Measurements from ENCODE around the gene ANKS4B. TPM values are rescaled to one million over a fixed set of nuclear protein-coding genes. Genes with fewer than 3 reads are reported as not detected.

The ANKS4B gene
- total RNA-seq, 1 experiment from 2014 or later, result 3.2 TPM

DNA sequence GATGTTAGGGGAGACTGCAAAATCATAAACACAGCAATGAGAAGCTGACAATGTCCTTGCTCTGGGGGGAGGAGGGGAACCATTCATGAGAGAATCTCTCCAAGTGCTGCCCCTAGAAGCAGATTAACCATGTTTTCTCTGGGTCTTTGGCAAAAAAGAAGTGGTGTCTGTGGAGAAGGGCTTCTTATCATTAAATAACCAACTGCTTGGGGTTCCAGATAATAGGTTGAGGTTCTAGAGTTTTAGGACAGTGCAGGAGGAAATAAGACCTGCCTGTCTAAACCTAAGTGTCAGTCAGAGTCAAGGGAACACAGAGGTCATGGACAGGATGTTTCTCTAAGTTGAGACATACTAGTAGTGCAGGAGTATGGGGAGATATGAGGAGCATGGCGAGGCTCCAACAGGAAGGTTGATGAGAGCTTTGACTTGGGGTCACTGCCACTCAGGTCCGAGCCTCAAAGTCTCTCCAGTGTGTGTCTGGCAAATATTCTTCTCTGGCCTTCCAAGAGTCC, 5.1 kb upstream of the ANKS4B start:
- DNase-seq, result no peak
- CTCF ChIA-PET, result no interaction called here

GRCh38 chr16:21233045-21233520, 416 bp upstream of the ANKS4B start:
- BruUV-seq (replicated peaks), result no TSS peak
- H3K27me3 Mint-ChIP-seq (ENCODE audit: unreplicated experiment), result no peaks in the 10 kb centered on the region
- H3K4me1 Mint-ChIP-seq (ENCODE audit: low read depth, unreplicated experiment), result peaks cover 29% of the 10 kb centered on the region
- CTCF ChIA-PET, result interaction anchor here (0.6 to 2.3 kb wide), 5 partner anchors 22 to 67 kb away, joined by 3 to 9 read pairs (median 3); no protein-coding TSS in a partner anchor
- intact Hi-C loops (cut with micrococcal nuclease; ENCODE audit: unreplicated experiment), result loop anchor here (5.0 kb wide), 1 partner anchor 44 kb away; the partner anchor contains the start of gene CRYM
- no peak for DNase-seq
- H3K9me3 Mint-ChIP-seq (ENCODE audit: low read depth, unreplicated experiment), result peaks cover 3% of the 10 kb centered on the region
- TF ChIP-seq, protein P1, sequence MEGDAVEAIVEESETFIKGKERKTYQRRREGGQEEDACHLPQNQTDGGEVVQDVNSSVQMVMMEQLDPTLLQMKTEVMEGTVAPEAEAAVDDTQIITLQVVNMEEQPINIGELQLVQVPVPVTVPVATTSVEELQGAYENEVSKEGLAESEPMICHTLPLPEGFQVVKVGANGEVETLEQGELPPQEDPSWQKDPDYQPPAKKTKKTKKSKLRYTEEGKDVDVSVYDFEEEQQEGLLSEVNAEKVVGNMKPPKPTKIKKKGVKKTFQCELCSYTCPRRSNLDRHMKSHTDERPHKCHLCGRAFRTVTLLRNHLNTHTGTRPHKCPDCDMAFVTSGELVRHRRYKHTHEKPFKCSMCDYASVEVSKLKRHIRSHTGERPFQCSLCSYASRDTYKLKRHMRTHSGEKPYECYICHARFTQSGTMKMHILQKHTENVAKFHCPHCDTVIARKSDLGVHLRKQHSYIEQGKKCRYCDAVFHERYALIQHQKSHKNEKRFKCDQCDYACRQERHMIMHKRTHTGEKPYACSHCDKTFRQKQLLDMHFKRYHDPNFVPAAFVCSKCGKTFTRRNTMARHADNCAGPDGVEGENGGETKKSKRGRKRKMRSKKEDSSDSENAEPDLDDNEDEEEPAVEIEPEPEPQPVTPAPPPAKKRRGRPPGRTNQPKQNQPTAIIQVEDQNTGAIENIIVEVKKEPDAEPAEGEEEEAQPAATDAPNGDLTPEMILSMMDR (IDR thresholded peaks at IDR 0.05; ENCODE audit: unreplicated experiment), result no peak
- peaks cover 6% of the 10 kb centered on the region for H3K36me3 Mint-ChIP-seq (ENCODE audit: insufficient read depth, unreplicated experiment)
- peak overlapping the region; percentile 45 for H3K27ac Mint-ChIP-seq (ENCODE audit: unreplicated experiment)
- H3K4me3 Mint-ChIP-seq (ENCODE audit: low read depth, unreplicated experiment), result peak overlapping the region; percentile 78

More for the DNA sequence above, 5.1 kb upstream of the ANKS4B start:
- intact Hi-C loops (cut with micrococcal nuclease; ENCODE audit: unreplicated experiment), result no loop called here
- TF ChIP-seq, protein P1 (IDR thresholded peaks at IDR 0.05; ENCODE audit: unreplicated experiment), result no peak
- peaks cover 3% of the 10 kb centered on the region for H3K9me3 Mint-ChIP-seq (ENCODE audit: low read depth, unreplicated experiment)
- no peak overlapping the region for H3K27ac Mint-ChIP-seq (ENCODE audit: unreplicated experiment)
- peaks cover 2% of the 10 kb centered on the region for H3K36me3 Mint-ChIP-seq (ENCODE audit: insufficient read depth, unreplicated experiment)
- no peaks in the 10 kb centered on the region for H3K27me3 Mint-ChIP-seq (ENCODE audit: unreplicated experiment)
- H3K4me3 Mint-ChIP-seq (ENCODE audit: low read depth, unreplicated experiment), result no peak overlapping the region
- H3K4me1 Mint-ChIP-seq (ENCODE audit: low read depth, unreplicated experiment), result peaks cover 5% of the 10 kb centered on the region
- no TSS peak for BruUV-seq (replicated peaks)

DNA sequence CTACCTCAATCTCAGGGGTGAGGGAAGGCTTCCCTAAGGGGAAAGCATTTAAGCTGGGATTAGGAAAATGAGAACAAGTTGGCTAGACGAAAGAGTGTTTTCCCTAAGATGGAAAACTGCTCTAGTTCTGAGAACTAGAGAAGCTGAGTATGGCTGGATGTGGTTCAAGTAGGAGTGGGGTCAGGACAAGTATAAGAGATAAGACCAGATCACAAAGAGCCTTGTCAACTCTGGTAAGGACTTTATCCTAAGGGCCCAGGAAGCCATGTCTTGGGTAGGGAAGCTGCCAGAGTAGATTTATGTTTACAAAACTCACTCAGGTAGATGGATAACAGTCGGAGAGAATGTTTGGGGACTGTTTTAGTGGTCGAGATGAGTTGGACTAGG, 1.7 kb downstream of the ANKS4B start:
- Mint-ChIP-seq H3K4me1 (ENCODE audit: low read depth, unreplicated experiment) (peaks cover 29% of the 10 kb centered on the region), H3K9me3 (ENCODE audit: low read depth, unreplicated experiment) (no peaks in the 10 kb centered on the region), H3K36me3 (ENCODE audit: insufficient read depth, unreplicated experiment) (peaks cover 6% of the 10 kb centered on the region), H3K27ac (ENCODE audit: unreplicated experiment) (no peak overlapping the region), H3K27me3 (ENCODE audit: unreplicated experiment) (no peaks in the 10 kb centered on the region), H3K4me3 (ENCODE audit: low read depth, unreplicated experiment) (peak overlapping the region; percentile 78)
- intact Hi-C loops (cut with micrococcal nuclease; ENCODE audit: unreplicated experiment), result no loop called here
- DNase-seq, result no peak
- TF ChIP-seq, protein P1 (IDR thresholded peaks at IDR 0.05; ENCODE audit: unreplicated experiment), result no peak
- no TSS peak for BruUV-seq (replicated peaks)
- CTCF ChIA-PET, result interaction anchor here (1.0 to 2.3 kb wide), 3 partner anchors 26 to 66 kb away, joined by 3 to 9 read pairs (median 3); no protein-coding TSS in a partner anchor

DNA sequence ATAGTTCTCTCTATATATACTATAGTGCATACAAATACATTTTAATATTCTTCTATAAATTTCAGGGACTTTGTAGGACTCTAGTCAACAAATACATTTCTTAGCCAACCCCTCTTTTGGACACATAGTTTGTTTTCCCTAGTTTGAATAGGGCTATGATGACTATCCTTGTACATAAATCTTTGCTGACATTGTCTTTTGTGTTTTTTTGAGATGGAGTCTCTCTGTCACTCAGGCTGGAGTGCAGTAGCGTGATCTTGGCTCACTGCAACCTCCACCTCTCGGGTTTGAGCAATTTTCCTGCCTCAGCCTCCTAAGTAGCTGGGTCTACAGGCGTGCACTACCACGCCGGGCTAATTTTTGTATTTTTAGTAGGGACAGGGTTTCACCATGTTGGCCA, 3.3 kb downstream of the ANKS4B start:
- no peak overlapping the region for H3K4me3 Mint-ChIP-seq (ENCODE audit: low read depth, unreplicated experiment)
- H3K27me3 Mint-ChIP-seq (ENCODE audit: unreplicated experiment), result no peaks in the 10 kb centered on the region
- no peak for DNase-seq
- TF ChIP-seq, protein P1 (IDR thresholded peaks at IDR 0.05; ENCODE audit: unreplicated experiment), result no peak
- no TSS peak for BruUV-seq (replicated peaks)
- peaks cover 6% of the 10 kb centered on the region for H3K36me3 Mint-ChIP-seq (ENCODE audit: insufficient read depth, unreplicated experiment)
- intact Hi-C loops (cut with micrococcal nuclease; ENCODE audit: unreplicated experiment), result no loop called here
- no peak overlapping the region for H3K27ac Mint-ChIP-seq (ENCODE audit: unreplicated experiment)
- peaks cover 29% of the 10 kb centered on the region for H3K4me1 Mint-ChIP-seq (ENCODE audit: low read depth, unreplicated experiment)
- no peaks in the 10 kb centered on the region for H3K9me3 Mint-ChIP-seq (ENCODE audit: low read depth, unreplicated experiment)
- CTCF ChIA-PET, result no interaction called here
